Putamen (tissue), 1 donor: ENCODE measurements around the gene ARFGEF3.
"Not testable (repeated sequence)": the region's sequence is repeated elsewhere in the genome, so short reads cannot be mapped to it uniquely, and the experiment has no call there.

Experiments
- DNase-seq: peaks from one replicate; pipeline ENCODE4 v3.0.0-alpha.2; 2016; ENCODE audit warnings: low spot score

Gene ARFGEF3

GRCh38 chr6:138346302-138347195, 184.8 kb downstream of the ARFGEF3 start:
- no peak for DNase-seq

GRCh38 chr6:138347864-138348263, 186.1 kb downstream of the ARFGEF3 start:
- no peak for DNase-seq

DNA sequence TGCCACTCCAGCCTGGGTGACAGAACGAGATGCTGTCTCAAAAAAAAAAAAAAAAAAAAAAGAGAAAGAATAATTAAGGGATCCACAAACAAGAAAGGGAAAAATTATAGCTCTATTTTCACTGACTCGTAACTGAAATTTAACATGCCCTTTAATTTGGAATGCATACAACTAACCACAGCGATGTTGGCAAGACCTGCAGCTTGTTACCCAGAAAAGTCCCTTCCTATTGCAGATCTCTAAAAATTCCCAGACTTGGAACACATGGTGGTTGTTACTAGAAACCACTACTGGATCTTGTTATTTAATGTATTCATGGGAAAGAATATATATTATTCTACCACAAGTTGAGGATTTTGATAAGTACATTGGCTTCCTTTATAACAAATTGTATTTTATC, 188.2 kb downstream of the ARFGEF3 start:
- DNase-seq: no peak

GRCh38 chr6:138357928-138358327, 196.2 kb downstream of the ARFGEF3 start:
- no peak for DNase-seq

- DNase-seq: not testable (repeated sequence)
Observed at GRCh38 chr6:138368684-138369083, 206.9 kb downstream of the ARFGEF3 start.

GRCh38 chr6:138370631-138371451, 209.1 kb downstream of the ARFGEF3 start:
- no peak for DNase-seq

GRCh38 chr6:138371452-138371711, 209.6 kb downstream of the ARFGEF3 start:
- DNase-seq: no peak

- no peak for DNase-seq
Observed at GRCh38 chr6:138371720-138372119, 210.0 kb downstream of the ARFGEF3 start.

DNA sequence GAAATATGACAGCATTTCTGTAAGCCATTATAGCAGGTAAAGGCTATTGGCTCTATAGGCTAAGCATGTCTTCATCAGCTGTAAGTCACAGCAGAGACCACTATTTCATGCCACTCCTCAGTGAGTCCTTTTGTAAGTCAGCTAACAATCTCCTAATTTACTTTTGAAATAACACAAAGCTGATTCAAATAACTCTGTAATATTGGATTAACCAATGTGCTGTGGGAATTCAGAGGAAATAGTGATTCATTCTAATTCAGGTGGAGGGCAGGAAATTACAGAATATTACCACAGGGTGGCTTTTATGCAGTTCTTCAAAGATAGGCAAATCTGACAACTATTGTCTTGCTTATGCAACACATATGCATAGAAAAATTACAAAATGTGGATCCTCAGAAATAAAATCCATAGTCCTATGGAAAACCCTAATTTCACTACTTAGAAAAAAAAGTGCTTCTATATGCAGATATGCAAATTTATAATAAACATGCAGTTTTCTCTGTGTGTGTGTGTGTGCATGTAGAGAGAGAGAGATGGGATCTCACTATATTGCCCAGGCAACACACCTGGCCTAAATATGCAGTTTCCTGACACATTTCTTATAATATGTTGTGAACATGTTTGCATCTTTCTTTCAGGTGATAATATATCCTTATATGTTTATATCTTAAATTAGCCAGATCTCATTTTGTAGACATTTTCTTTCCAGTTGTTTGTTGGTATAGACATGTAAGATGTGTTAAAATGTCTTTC, 211.1 kb downstream of the ARFGEF3 start:
- no peak for DNase-seq

DNA sequence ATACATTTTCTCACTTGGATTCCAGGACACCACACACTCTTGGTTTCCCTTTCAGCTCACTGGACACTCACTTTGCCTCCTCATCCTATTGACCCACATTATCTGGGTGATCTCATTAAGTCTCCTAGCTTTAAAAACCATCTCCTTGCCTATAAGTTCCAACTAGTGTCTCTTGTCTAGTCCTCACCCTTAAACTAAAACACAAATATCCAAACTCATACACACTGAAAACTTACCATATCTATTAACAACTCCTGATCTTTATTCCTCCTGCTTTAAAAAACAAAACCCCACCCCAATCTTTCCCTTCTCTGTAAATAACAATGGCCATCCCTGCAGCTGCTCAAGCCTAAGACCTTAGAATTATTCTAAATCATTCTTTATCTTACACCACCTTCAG, 212.5 kb downstream of the ARFGEF3 start:
- DNase-seq: no peak

GRCh38 chr6:138374815-138375214, 213.1 kb downstream of the ARFGEF3 start:
- DNase-seq: no peak

DNA sequence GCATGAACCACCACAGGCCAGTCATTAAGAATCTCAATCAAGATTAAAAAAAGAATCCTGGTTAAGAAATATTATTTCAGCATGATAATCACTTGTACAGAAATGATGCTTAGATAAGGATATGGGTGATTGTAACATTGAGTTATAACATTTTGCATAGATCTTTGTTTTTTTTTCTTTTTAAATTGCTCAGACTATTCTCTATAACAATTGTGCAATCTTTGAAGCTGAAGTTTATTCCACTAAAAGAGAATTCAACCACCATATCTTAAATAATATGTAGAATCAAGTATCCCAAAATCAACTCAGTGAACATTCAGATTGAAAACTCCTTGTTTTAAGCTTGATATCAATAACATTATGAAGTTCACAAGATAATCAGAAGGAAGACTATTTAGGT, 215.3 kb downstream of the ARFGEF3 start:
- no peak for DNase-seq

- DNase-seq: no peak
Observed at GRCh38 chr6:138377844-138378243, 216.1 kb downstream of the ARFGEF3 start, which contains the start of gene SMIM28. Gene SMIM28 (plus strand): TSS chr6:138377905. CDS start chr6:138378073, 168 bp downstream.

DNA sequence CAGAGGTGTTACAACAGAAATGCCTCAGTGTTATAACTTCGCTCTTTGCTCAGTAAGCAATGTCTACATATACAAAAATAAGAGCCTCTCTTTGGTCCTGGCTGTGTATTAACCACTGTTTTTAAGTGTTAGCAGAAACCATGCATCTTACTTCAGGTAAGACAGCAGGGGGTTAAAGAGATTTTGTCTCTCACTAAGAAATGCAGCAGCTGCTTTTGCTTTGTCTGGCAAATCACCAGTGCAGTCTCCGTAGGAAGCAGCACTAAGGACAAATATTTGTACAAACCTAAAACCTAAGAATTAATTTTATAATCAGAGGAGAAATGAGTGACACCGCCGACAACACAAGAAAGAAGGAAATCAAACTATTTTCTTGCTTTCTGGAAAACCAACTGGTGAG, 216.7 kb downstream of the ARFGEF3 start:
- no peak for DNase-seq

- DNase-seq: no peak
Observed at GRCh38 chr6:138382498-138383265, 220.9 kb downstream of the ARFGEF3 start.

DNA sequence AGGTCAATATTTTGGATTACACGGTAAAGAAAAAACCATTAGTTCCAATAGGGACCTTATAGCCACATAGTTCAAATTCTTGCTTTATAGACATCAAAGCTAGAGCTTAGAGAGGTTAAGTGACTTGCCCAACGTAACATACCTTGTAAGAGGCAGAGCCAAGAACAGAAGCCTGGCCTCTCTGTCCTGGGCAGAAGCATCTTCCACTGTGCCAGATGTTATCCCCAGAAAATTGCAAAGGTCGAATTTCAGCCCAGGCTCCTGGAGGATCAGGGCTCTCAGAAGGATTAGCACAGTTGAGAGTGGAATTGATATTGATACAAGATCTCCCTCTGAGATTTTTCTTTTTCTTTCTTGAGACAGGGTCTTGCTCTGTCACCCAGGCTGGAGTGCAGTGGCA, 222.0 kb downstream of the ARFGEF3 start:
- no peak for DNase-seq

DNA sequence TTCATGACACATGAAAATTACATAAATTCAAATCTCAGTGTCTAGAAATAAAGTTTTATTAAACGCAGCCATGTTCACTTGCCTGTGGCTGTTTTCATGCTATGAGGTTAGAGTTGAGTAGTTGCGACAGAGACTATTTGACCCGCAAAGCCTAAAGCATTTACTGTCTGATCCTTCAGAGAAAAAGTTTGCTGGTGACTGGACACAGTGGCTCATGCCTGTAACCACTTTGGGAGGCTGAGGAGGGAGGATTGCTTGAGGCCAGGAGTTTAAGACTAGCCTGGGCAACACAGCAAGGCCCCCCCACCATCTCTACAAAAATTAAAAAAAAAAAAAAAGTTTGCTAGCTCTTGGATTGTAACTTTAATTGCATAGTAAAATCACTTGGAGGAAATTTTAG, 225.2 kb downstream of the ARFGEF3 start:
- no peak for DNase-seq

GRCh38 chr6:138387577-138388368, 226.0 kb downstream of the ARFGEF3 start:
- no peak for DNase-seq

DNA sequence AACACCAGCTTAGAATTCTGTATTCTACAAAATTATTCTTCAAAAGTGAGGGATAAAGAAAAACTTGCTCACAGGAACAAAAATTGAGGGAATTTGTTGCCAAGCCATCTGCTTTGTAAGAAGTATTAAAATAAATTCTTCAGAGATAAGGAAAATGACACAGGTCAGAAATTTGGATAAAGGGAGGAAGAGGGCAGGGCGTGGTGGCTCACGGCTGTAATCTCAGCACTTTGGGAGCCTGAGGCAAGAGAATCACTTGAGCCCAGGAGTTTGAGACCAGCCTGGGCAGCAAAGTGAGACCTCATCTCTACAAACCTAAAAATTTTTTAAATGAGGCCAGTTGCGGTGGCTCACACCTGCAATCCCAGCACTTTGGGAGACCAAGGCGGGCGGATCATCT, 227.8 kb downstream of the ARFGEF3 start:
- no peak for DNase-seq
